Endodermal cell (in vitro differentiated cells): ENCODE results near the gene NPDC1. TPM values are rescaled to one million over a fixed set of nuclear protein-coding genes. Genes with fewer than 3 reads are reported as not detected.

Source experiments
- DNase-seq: peaks from one replicate; pipeline ENCODE4 v3.0.0-alpha.2; 2017
- H3K27ac ChIP-seq: 2 replicates; pipeline ENCODE4 v1.5.1; 2013; ENCODE audit warnings: mild to moderate bottlenecking, low read depth, low read length, moderate library complexity
- H3K27me3 ChIP-seq: 2 replicates; pipeline ENCODE4 v1.6.1; 2013; ENCODE audit warnings: mild to moderate bottlenecking, low read length, moderate library complexity; ENCODE audit not compliant: insufficient read depth, control insufficient read depth, poor library complexity, severe bottlenecking
- H3K36me3 ChIP-seq: 2 replicates; pipeline ENCODE4 v1.7.0; 2013; ENCODE audit warnings: mild to moderate bottlenecking, low read length, moderate library complexity; ENCODE audit not compliant: control insufficient read depth, insufficient read depth
- H3K4me1 ChIP-seq: one replicate; pipeline ENCODE4 v1.7.0; 2013; ENCODE audit warnings: low read length; ENCODE audit not compliant: control insufficient read depth, insufficient read depth
- H3K4me3 ChIP-seq: 2 replicates; pipeline ENCODE4 v1.5.1; 2013; ENCODE audit warnings: mild to moderate bottlenecking, low read length, moderate library complexity
- H3K9ac ChIP-seq: 2 replicates; pipeline ENCODE4 v1.6.1; 2013; ENCODE audit warnings: mild to moderate bottlenecking, low read length, moderate library complexity; ENCODE audit not compliant: poor library complexity, severe bottlenecking; ENCODE audit errors: extremely low read depth
- H3K9me3 ChIP-seq: 2 replicates; pipeline ENCODE4 v1.6.1; 2013; ENCODE audit warnings: mild to moderate bottlenecking, low read length, moderate library complexity; ENCODE audit not compliant: control insufficient read depth
- H3K27ac Mint-ChIP-seq: 2 replicates; pipeline ENCODE4 v1.8.0; 2020; ENCODE audit warnings: mixed read lengths
- H3K27me3 Mint-ChIP-seq: 2 replicates; pipeline ENCODE4 v1.8.0; 2021; ENCODE audit warnings: mild to moderate bottlenecking, mixed read lengths; ENCODE audit not compliant: insufficient read depth
- H3K36me3 Mint-ChIP-seq: 2 replicates; pipeline ENCODE4 v1.8.0; 2020; ENCODE audit warnings: low read depth, mixed read lengths
- H3K4me1 Mint-ChIP-seq: 2 replicates; pipeline ENCODE4 v1.8.0; 2020; ENCODE audit warnings: mixed read lengths
- H3K4me3 Mint-ChIP-seq: 2 replicates; pipeline ENCODE4 v1.8.0; 2020; ENCODE audit warnings: mild to moderate bottlenecking, moderate library complexity, mixed read lengths
- H3K9me3 Mint-ChIP-seq: 2 replicates; pipeline ENCODE4 v1.8.0; 2020; ENCODE audit warnings: mild to moderate bottlenecking, mixed read lengths
- CTCF ChIP-seq: fragments of 200-600 bp; sonication (generic); conservative IDR thresholded peaks from 2 replicates; pipeline ENCODE4 v1.5.0; 2021; ENCODE audit warnings: antibody characterized with exemption, mild to moderate bottlenecking
- WGBS, 2 experiments: methylation state at CpG; one replicate each; pipeline versions ENCODE4 v1.1.5 to v1.1.7; 2013; ENCODE audit warnings: missing lambda C conversion rate in 2 of 2, mixed read lengths in 1 of 2; ENCODE audit not compliant: insufficient coverage in 1 of 2, insufficient read length in 1 of 2; 5-methylcytosine and 5-hydroxymethylcytosine counted together
- total RNA-seq, 2 donors: library from RNA; stranded (reverse); fragmentation: NEBNext Ultra II Directional in 1 of 2; extraction: Animal tissue kit (Norgen Biotek cat#: 25700) in 1 of 2; gene quantifications; 2 replicates in 1 of 2; 3 replicates in 1 of 2; pipeline ENCODE4 v1.2.1, GENCODE V29; 2021

NPDC1 gene
- total RNA-seq, 2 donors from 2014 or later: 60.8 to 73.3 TPM

- Mint-ChIP-seq H3K9me3 (peaks cover 1% of the 10 kb centered on the region), H3K4me3 (no peak overlapping the region), H3K36me3 (peaks cover 6% of the 10 kb centered on the region), H3K4me1 (no peaks in the 10 kb centered on the region), H3K27ac (no peak overlapping the region), H3K27me3 (no peaks in the 10 kb centered on the region)
- Histone ChIP-seq H3K4me1 (no peaks in the 10 kb centered on the region), H3K27me3 (no peaks in the 10 kb centered on the region), H3K9ac (no peak overlapping the region), H3K36me3 (no peaks in the 10 kb centered on the region), H3K27ac (no peak overlapping the region), H3K9me3 (no peaks in the 10 kb centered on the region), H3K4me3 (no peak overlapping the region)
- DNase-seq: no peak
- WGBS, 2 experiments: 95 to 96% methylated on average over 13 to 42 of the region's 45 CpGs
- TF ChIP-seq CTCF: no peak
Measured at GRCh38 chr9:137017791-137018497, 28.0 kb downstream of the NPDC1 start.

GRCh38 chr9:137017071-137017470 is 28.9 kb downstream of the NPDC1 start:
- Histone ChIP-seq H3K36me3 (no peaks in the 10 kb centered on the region), H3K4me3 (no peak overlapping the region), H3K9ac (no peak overlapping the region), H3K27me3 (no peaks in the 10 kb centered on the region), H3K4me1 (no peaks in the 10 kb centered on the region), H3K9me3 (no peaks in the 10 kb centered on the region), H3K27ac (no peak overlapping the region)
- no peaks in the 10 kb centered on the region for H3K27me3 Mint-ChIP-seq
- no peak for TF ChIP-seq CTCF
- peaks cover 1% of the 10 kb centered on the region for H3K9me3 Mint-ChIP-seq
- peaks cover 6% of the 10 kb centered on the region for H3K36me3 Mint-ChIP-seq
- no peak for DNase-seq
- no peaks in the 10 kb centered on the region for H3K4me1 Mint-ChIP-seq
- H3K27ac Mint-ChIP-seq: no peak overlapping the region
- no peak overlapping the region for H3K4me3 Mint-ChIP-seq
- WGBS, 2 experiments: 93 to 96% methylated on average over 22 to 28 of the region's 28 CpGs

- Histone ChIP-seq H3K4me3 (no peak overlapping the region), H3K27me3 (no peaks in the 10 kb centered on the region), H3K4me1 (no peaks in the 10 kb centered on the region), H3K9ac (no peak overlapping the region), H3K36me3 (no peaks in the 10 kb centered on the region), H3K9me3 (no peaks in the 10 kb centered on the region), H3K27ac (no peak overlapping the region)
- H3K4me3 Mint-ChIP-seq: no peak overlapping the region
- 92 to 93% methylated on average over 11 to 16 of the region's 16 CpGs for WGBS, 2 experiments
- no peak for DNase-seq
- H3K4me1 Mint-ChIP-seq: no peaks in the 10 kb centered on the region
- H3K27ac Mint-ChIP-seq: no peak overlapping the region
- H3K9me3 Mint-ChIP-seq: peaks cover 1% of the 10 kb centered on the region
- peaks cover 6% of the 10 kb centered on the region for H3K36me3 Mint-ChIP-seq
- H3K27me3 Mint-ChIP-seq: no peaks in the 10 kb centered on the region
- TF ChIP-seq CTCF: no peak
Measured at GRCh38 chr9:137016436-137016835, 29.5 kb downstream of the NPDC1 start.
